H1 (cell line): ENCODE data around the gene RBM15B. TPM values are rescaled to one million over a fixed set of nuclear protein-coding genes. Genes with fewer than 3 reads are reported as not detected.

ENCODE experiments used
- polyA plus RNA-seq, 7 experiments: library from polyadenylated mRNA; depleted of rRNA in 3 of 7; stranded (reverse) in 5 of 7; unstranded in 2 of 7; fragments of >200 nt in 5 of 7; fragments of 200-250 nt in 2 of 7; gene quantifications; 1 replicate in 5 of 7; 2 replicates in 1 of 7; 4 replicates in 1 of 7; pipeline versions ENCODE4 v1.2.1 to v1.2.3, GENCODE V29; 2011 to 2013; ENCODE audit warnings: missing spikeins in 2 of 7, mixed read lengths in 2 of 7
- total RNA-seq: library from RNA; stranded (reverse); fragmentation: NEBNext Ultra II Directional; extraction: Animal tissue kit (Norgen Biotek cat#: 25700); gene quantifications from 2 replicates; pipeline ENCODE4 v1.2.1, GENCODE V29; 2021
- TF ChIP-seq, protein P1 (sequence below): fragments of 300-600 bp; sonication (generic); IDR thresholded peaks from 2 replicates; pipeline ENCODE4 v1.7.1; 2012; ENCODE audit warnings: low read length, moderate library complexity, mild to moderate bottlenecking, inconsistent platforms; ENCODE audit not compliant: insufficient replicate concordance

The RBM15B gene
- total and polyA plus RNA-seq, 2 of the 8 experiments (the other 6 are each of a cell fraction or from before 2014, with no cell fraction given) = 22.2 to 59.1 TPM

DNA sequence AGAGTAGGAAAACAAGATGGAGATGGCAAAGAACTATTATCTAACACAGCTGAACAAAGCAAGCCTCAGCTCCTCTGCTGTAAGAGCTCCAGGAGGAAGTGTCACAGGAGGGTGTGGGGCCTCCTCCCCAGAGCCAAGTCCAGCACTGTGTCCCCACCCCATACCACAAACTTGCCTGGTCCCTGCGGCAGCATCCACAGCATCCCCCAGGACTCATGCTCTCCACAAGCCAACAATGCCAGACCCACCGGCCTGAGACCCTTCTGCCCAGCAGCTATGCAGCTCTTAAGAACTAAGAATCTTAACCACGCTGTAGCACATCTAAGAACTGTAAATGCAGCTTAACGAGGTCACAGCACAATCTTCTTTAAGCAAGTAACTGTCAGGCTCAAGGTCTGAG lies 9.1 kb downstream of the RBM15B start (continued):
- TF ChIP-seq, protein P1, sequence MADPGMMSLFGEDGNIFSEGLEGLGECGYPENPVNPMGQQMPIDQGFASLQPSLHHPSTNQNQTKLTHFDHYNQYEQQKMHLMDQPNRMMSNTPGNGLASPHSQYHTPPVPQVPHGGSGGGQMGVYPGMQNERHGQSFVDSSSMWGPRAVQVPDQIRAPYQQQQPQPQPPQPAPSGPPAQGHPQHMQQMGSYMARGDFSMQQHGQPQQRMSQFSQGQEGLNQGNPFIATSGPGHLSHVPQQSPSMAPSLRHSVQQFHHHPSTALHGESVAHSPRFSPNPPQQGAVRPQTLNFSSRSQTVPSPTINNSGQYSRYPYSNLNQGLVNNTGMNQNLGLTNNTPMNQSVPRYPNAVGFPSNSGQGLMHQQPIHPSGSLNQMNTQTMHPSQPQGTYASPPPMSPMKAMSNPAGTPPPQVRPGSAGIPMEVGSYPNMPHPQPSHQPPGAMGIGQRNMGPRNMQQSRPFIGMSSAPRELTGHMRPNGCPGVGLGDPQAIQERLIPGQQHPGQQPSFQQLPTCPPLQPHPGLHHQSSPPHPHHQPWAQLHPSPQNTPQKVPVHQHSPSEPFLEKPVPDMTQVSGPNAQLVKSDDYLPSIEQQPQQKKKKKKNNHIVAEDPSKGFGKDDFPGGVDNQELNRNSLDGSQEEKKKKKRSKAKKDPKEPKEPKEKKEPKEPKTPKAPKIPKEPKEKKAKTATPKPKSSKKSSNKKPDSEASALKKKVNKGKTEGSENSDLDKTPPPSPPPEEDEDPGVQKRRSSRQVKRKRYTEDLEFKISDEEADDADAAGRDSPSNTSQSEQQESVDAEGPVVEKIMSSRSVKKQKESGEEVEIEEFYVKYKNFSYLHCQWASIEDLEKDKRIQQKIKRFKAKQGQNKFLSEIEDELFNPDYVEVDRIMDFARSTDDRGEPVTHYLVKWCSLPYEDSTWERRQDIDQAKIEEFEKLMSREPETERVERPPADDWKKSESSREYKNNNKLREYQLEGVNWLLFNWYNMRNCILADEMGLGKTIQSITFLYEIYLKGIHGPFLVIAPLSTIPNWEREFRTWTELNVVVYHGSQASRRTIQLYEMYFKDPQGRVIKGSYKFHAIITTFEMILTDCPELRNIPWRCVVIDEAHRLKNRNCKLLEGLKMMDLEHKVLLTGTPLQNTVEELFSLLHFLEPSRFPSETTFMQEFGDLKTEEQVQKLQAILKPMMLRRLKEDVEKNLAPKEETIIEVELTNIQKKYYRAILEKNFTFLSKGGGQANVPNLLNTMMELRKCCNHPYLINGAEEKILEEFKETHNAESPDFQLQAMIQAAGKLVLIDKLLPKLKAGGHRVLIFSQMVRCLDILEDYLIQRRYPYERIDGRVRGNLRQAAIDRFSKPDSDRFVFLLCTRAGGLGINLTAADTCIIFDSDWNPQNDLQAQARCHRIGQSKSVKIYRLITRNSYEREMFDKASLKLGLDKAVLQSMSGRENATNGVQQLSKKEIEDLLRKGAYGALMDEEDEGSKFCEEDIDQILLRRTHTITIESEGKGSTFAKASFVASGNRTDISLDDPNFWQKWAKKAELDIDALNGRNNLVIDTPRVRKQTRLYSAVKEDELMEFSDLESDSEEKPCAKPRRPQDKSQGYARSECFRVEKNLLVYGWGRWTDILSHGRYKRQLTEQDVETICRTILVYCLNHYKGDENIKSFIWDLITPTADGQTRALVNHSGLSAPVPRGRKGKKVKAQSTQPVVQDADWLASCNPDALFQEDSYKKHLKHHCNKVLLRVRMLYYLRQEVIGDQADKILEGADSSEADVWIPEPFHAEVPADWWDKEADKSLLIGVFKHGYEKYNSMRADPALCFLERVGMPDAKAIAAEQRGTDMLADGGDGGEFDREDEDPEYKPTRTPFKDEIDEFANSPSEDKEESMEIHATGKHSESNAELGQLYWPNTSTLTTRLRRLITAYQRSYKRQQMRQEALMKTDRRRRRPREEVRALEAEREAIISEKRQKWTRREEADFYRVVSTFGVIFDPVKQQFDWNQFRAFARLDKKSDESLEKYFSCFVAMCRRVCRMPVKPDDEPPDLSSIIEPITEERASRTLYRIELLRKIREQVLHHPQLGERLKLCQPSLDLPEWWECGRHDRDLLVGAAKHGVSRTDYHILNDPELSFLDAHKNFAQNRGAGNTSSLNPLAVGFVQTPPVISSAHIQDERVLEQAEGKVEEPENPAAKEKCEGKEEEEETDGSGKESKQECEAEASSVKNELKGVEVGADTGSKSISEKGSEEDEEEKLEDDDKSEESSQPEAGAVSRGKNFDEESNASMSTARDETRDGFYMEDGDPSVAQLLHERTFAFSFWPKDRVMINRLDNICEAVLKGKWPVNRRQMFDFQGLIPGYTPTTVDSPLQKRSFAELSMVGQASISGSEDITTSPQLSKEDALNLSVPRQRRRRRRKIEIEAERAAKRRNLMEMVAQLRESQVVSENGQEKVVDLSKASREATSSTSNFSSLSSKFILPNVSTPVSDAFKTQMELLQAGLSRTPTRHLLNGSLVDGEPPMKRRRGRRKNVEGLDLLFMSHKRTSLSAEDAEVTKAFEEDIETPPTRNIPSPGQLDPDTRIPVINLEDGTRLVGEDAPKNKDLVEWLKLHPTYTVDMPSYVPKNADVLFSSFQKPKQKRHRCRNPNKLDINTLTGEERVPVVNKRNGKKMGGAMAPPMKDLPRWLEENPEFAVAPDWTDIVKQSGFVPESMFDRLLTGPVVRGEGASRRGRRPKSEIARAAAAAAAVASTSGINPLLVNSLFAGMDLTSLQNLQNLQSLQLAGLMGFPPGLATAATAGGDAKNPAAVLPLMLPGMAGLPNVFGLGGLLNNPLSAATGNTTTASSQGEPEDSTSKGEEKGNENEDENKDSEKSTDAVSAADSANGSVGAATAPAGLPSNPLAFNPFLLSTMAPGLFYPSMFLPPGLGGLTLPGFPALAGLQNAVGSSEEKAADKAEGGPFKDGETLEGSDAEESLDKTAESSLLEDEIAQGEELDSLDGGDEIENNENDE = no peak
